Measurements from ENCODE around the gene PPP2R2C.

DNA sequence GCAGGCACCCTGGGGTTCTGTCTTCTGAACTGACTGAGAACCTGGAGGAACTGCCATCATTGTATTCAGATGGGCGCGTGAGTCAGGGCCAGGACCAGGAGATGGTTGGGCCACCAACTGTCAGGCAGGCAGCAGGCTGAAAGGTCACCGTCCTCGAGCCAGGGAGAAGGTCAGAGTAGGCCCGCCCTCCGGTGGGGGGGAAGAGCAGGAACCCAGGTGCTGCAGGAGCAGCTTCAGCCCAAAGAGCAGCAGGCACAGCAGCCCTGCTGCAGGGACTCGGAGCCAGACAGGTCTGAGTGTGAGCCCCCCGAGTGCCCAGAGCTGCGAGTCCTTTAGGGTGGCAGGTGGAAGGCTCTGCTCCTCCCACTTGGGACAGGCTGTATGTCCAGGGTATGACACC is 176.4 kb downstream of the PPP2R2C start:
- TF ChIP-seq, protein P1, sequence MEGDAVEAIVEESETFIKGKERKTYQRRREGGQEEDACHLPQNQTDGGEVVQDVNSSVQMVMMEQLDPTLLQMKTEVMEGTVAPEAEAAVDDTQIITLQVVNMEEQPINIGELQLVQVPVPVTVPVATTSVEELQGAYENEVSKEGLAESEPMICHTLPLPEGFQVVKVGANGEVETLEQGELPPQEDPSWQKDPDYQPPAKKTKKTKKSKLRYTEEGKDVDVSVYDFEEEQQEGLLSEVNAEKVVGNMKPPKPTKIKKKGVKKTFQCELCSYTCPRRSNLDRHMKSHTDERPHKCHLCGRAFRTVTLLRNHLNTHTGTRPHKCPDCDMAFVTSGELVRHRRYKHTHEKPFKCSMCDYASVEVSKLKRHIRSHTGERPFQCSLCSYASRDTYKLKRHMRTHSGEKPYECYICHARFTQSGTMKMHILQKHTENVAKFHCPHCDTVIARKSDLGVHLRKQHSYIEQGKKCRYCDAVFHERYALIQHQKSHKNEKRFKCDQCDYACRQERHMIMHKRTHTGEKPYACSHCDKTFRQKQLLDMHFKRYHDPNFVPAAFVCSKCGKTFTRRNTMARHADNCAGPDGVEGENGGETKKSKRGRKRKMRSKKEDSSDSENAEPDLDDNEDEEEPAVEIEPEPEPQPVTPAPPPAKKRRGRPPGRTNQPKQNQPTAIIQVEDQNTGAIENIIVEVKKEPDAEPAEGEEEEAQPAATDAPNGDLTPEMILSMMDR (conservative IDR thresholded peaks at IDR 0.05; ENCODE audit: low read depth, low read length) = no peak
- no peak for TF ChIP-seq POLR2A (IDR thresholded peaks at IDR 0.05; ENCODE audit: low read depth, low read length)

Data from IMR-90 (cell line).